HG03108 (cell line): ENCODE measurements around the gene TMEM150B.

Source experiments
- ATAC-seq: cut with Tn5 transposase; IDR thresholded peaks from one replicate; pipeline ENCODE4 v1.9.1; 2021; ENCODE audit warnings: moderate library complexity; ENCODE audit not compliant: unreplicated experiment

Gene TMEM150B

GRCh38 chr19:55355213-55355821, 30.2 kb upstream of the TMEM150B start:
- ATAC-seq: no peak

GRCh38 chr19:55354698-55355212, 29.6 kb upstream of the TMEM150B start, which contains the start of gene COX6B2:
Gene COX6B2, minus strand, starts transcription at chr19:55354719. Its CDS starts 198 bp downstream, at chr19:55354521.
- ATAC-seq: no peak

GRCh38 chr19:55353803-55354697, 28.9 kb upstream of the TMEM150B start:
- no peak for ATAC-seq

GRCh38 chr19:55353356-55353802, 28.2 kb upstream of the TMEM150B start:
- no peak for ATAC-seq

- ATAC-seq: no peak
These were observed 27.5 kb upstream of the TMEM150B start for GRCh38 chr19:55352549-55353145.

- ATAC-seq: no peak
These were observed 26.9 kb upstream of the TMEM150B start for GRCh38 chr19:55352040-55352439.

- ATAC-seq: no peak
These were observed 25.6 kb upstream of the TMEM150B start for GRCh38 chr19:55350620-55351315.

GRCh38 chr19:55348317-55349034, 23.3 kb upstream of the TMEM150B start:
- no peak for ATAC-seq

GRCh38 chr19:55347442-55348009, 22.4 kb upstream of the TMEM150B start:
- no peak for ATAC-seq

- ATAC-seq: no peak
These were observed 21.7 kb upstream of the TMEM150B start for GRCh38 chr19:55346725-55347441.

GRCh38 chr19:55345818-55346724, 20.9 kb upstream of the TMEM150B start:
- no peak for ATAC-seq

- no peak for ATAC-seq
These were observed 20.1 kb upstream of the TMEM150B start for GRCh38 chr19:55345101-55345817.

- no peak for ATAC-seq
These were observed 19.3 kb upstream of the TMEM150B start for GRCh38 chr19:55344444-55344843.

- ATAC-seq: no peak
These were observed 16.7 kb upstream of the TMEM150B start for GRCh38 chr19:55341595-55342531.

- no peak for ATAC-seq
These were observed 16.0 kb upstream of the TMEM150B start for GRCh38 chr19:55341171-55341588.

- no peak for ATAC-seq
These were observed 15.6 kb upstream of the TMEM150B start for GRCh38 chr19:55340784-55341147.
